C4-2B (cell line): ENCODE data around the gene PEX16.

Experiments used
- H3K27ac ChIP-seq: fragments of 450-650 bp; 2 replicates; pipeline ENCODE4 v1.5.1; 2017
- CTCF ChIP-seq: fragments of 450-650 bp; conservative IDR thresholded peaks from 2 replicates; pipeline ENCODE4 v1.5.1; 2017; ENCODE audit warnings: mild to moderate bottlenecking
- ZFX ChIP-seq: fragments of 450-650 bp; IDR thresholded peaks from 2 replicates; pipeline ENCODE4 v1.6.1; 2017

PEX16 gene

DNA sequence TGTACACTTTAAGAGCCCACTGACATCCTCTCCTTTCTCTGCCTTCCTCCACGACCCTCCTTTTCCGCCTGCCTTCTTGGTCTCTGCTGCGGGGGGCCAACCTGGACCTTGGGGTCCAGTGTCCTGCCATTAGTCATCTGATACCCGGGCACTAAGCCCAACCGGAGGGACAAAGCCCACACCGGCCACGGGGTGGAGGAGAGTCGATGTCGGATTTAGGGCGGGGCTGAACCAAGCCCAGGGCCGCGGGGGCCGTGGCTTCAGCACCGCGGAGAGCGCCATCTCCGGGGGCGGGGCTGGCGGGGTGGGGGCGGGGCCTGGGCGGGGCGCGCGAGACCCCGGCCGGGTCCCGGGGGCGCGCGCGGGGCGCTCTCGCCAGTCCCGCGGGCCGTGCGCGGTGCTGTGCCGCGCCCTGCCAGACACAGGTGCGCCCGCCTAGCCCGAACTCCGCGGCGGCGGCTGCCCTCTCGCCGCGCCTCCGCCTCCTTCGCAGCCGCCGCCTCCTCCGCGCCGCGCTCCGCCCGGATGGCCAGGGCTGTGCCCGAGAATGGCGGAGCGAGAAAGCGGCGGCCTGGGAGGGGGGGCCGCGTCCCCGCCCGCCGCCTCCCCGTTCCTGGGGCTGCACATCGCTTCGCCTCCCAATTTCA lies 32.3 kb downstream of the PEX16 start, which contains the start of gene MAPK8IP1:
TSS of gene MAPK8IP1 (plus strand) at position 378 of the 647 bp plus-strand sequence. CDS start at position 548, 170 bp downstream.
- peak within 1 kb of the TSS; percentile 13; the same call in 1 of the 2 replicates for H3K27ac ChIP-seq

GRCh38 chr11:45884596-45885185 lies 33.0 kb downstream of the PEX16 start:
- TF ChIP-seq ZFX (no peak), CTCF (no peak)
- no peak overlapping the region for H3K27ac ChIP-seq

More for the DNA sequence above, 32.3 kb downstream of the PEX16 start, which contains the start of gene MAPK8IP1:
- no peak for TF ChIP-seq CTCF
- TF ChIP-seq ZFX: no peak

DNA sequence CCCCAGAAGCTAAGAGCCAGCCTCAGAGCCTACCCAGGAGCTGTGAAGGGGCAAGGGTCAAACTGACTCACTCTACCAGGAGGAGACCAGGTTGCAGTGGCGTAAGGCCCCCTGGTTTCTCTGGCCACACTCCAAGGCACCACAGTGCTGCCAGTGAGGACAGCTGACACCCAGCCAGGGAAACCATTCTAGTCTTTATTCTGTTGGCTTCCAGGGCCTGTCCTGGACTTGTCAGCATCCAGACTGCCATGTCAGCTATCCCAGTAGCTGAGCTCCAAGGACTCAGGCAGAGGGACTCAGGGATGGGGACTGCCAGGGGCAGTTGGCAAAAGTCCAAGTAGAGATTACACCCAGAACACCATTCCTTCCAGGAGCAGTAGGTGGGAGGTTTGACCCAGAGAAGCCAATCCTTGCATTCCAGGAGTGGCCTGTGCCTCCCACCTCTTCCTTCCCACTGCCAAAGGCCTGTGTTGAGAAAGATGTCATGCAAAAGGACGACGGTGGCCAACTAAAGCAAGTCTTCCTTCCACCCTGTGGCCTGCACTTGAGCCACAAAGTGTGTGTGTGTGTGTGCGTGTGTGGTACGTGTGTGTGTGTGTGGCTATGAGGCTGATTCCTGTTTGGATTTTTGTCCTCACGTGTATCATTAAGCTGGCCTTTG lies 35.8 kb downstream of the PEX16 start:
- no peak for TF ChIP-seq ZFX
- no peak for TF ChIP-seq CTCF
- H3K27ac ChIP-seq: no peak overlapping the region

DNA sequence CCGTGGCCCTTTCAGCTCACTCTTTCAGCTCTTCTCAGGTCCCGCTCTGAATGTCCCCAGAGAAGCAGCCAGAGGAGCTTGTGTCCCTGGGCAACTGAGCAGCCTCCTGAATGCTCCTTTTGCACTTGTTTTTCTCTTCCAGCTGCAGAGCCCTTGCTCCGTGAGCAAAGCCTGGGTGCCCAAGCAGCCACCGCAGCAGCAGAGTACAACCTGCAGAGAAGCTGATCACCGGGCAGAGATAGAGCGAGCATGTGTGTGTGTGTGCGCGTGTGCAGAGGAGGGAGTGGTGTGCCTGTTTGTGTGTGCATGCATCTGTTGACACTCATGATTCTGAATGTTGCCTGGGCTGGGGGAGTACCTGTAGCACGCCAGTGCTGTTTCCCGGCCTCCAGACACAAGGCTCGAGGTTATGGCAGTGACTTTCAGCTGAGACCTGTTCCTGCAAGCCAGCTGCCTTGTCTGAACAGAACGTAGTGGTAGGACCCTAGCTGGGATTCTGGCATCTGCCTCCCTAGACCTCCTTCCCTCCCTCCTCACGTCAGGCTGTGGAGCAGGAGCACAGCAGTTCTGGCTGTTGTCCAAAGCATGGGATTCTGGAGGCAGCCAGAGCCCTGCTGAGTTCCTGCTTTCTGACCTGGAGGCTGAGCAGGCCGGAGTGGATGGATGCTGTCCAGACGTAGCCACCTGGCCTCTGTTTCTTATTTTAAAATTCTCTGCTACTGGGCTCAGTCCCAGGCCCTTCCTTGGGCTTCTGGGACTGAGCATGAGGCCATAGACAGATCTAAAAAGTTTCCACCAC lies 36.7 kb downstream of the PEX16 start:
- H3K27ac ChIP-seq: no peak overlapping the region
- TF ChIP-seq CTCF: no peak
- no peak for TF ChIP-seq ZFX

GRCh38 chr11:45879803-45880686 lies 37.6 kb downstream of the PEX16 start:
- H3K27ac ChIP-seq: no peak overlapping the region
- no peak for TF ChIP-seq CTCF
- TF ChIP-seq ZFX: no peak

- no peak overlapping the region for H3K27ac ChIP-seq
- TF ChIP-seq CTCF: no peak
- TF ChIP-seq ZFX: no peak
Measured at GRCh38 chr11:45877845-45878244, 39.8 kb downstream of the PEX16 start.
